Vagina (tissue), 2 donors: ENCODE data around the gene SLPI. TPM values are rescaled to one million over a fixed set of nuclear protein-coding genes. Genes with fewer than 3 reads are reported as not detected.
A peak's percentile ranks its signal among the peaks of the same experiment; 100 is the strongest.

Source experiments
- DNase-seq, 2 donors: peaks; one replicate each; pipeline ENCODE4 v3.0.0-alpha.2; 2017; ENCODE audit errors: extremely low spot score in 2 of 2
- H3K27ac ChIP-seq: fragments of 200-600 bp; sonication (generic); one replicate; pipeline ENCODE4 v1.5.1; 2019
- H3K27me3 ChIP-seq: fragments of 200-600 bp; sonication (generic); one replicate; pipeline ENCODE4 v1.5.1; 2019
- H3K36me3 ChIP-seq, 2 donors: fragments of 200-600 bp; sonication (generic); one replicate each; pipeline ENCODE4 v1.5.1; 2017 to 2019
- H3K4me1 ChIP-seq: fragments of 200-600 bp; sonication (generic); one replicate; pipeline ENCODE4 v1.5.1; 2019
- H3K4me3 ChIP-seq, 2 donors: fragments of 200-600 bp; sonication (generic); 1 replicate in 1 of 2; 2 replicates in 1 of 2; pipeline ENCODE4 v1.5.1; 2016 to 2019
- H3K9me3 ChIP-seq: fragments of 200-600 bp; sonication (generic); one replicate; pipeline ENCODE4 v1.5.1; 2019
- CTCF ChIP-seq, 3 experiments: fragments of 450-650 bp in 2 of 3; fragments of 200-600 bp in 1 of 3; sonication (generic) in 1 of 3; IDR thresholded peaks; one replicate each; pipeline ENCODE4 v1.5.1; 2017 to 2019; ENCODE audit warnings: antibody characterized with exemption in 3 of 3, mild to moderate bottlenecking in 2 of 3, moderate library complexity in 2 of 3
- POLR2A ChIP-seq, 2 donors: fragments of 450-650 bp; IDR thresholded peaks; one replicate each; pipeline ENCODE4 v1.6.1; 2017; ENCODE audit warnings: antibody characterized with exemption in 2 of 2, mild to moderate bottlenecking in 2 of 2, moderate library complexity in 2 of 2
- POLR2AphosphoS5 ChIP-seq, 2 donors: sonication (generic); formaldehyde crosslinking; IDR thresholded peaks; one replicate each; pipeline ENCODE4 v1.9.0; 2017; ENCODE audit warnings: antibody characterized with exemption in 2 of 2, mild to moderate bottlenecking in 2 of 2, low read depth in 1 of 2; ENCODE audit not compliant: insufficient read depth in 1 of 2
- intact Hi-C: fragments of 100-400 bp; cut with DNase I; formaldehyde crosslinking; loops from one replicate; pipeline ENCODE4 v1.15.1; 2023
- total RNA-seq: library from RNA; depleted of rRNA; stranded (reverse); fragments of >200 nt; gene quantifications from one replicate; pipeline ENCODE4 v1.2.3, GENCODE V29; 2016

Gene SLPI
- 431 TPM for total RNA-seq

GRCh38 chr20:45254383-45255262 is at the start of gene SLPI:
Gene SLPI (minus strand): TSS chr20:45254564. CDS start chr20:45254543, 21 bp downstream.
- intact Hi-C loops, result no loop called here

GRCh38 chr20:45303586-45304463 is 49.5 kb upstream of the SLPI start:
- intact Hi-C loops, result no loop called here
- no peak for TF ChIP-seq POLR2AphosphoS5 (IDR thresholded peaks at IDR 0.05; ENCODE audit: insufficient read depth in 1 of 2, low read depth in 1 of 2)
- TF ChIP-seq CTCF (IDR thresholded peaks at IDR 0.05), result no peak
- no peak for TF ChIP-seq POLR2A (IDR thresholded peaks at IDR 0.05)
- no peaks in the 10 kb centered on the region for H3K9me3 ChIP-seq
- peaks cover 10% of the 10 kb centered on the region for H3K4me1 ChIP-seq
- no peaks in the 10 kb centered on the region for H3K27me3 ChIP-seq
- no peak overlapping the region for H3K4me3 ChIP-seq
- no peak overlapping the region for H3K27ac ChIP-seq
- no peaks in the 10 kb centered on the region for H3K36me3 ChIP-seq
- DNase-seq, result no peak

More at GRCh38 chr20:45254383-45255262, at the start of gene SLPI:
- peak in 1 of 2 donors; percentile 62 for DNase-seq
- peaks cover 18% of the 10 kb centered on the region for H3K4me1 ChIP-seq
- no peaks in the 10 kb centered on the region for H3K36me3 ChIP-seq
- H3K4me3 ChIP-seq, result peak within 1 kb of the TSS in 1 of 2 donors; percentile 25
- no peaks in the 10 kb centered on the region for H3K27me3 ChIP-seq
- no peaks in the 10 kb centered on the region for H3K9me3 ChIP-seq
- peak within 1 kb of the TSS; percentile 37 for H3K27ac ChIP-seq
- TF ChIP-seq POLR2A (IDR thresholded peaks at IDR 0.05) (no peak), CTCF (IDR thresholded peaks at IDR 0.05) (no peak), POLR2AphosphoS5 (IDR thresholded peaks at IDR 0.05; ENCODE audit: insufficient read depth in 1 of 2, low read depth in 1 of 2) (peak in 1 of 2 donors; percentile 41)

GRCh38 chr20:45301824-45302271 is 47.5 kb upstream of the SLPI start:
- no peak for DNase-seq
- TF ChIP-seq CTCF (IDR thresholded peaks at IDR 0.05) (no peak), POLR2A (IDR thresholded peaks at IDR 0.05) (no peak), POLR2AphosphoS5 (IDR thresholded peaks at IDR 0.05; ENCODE audit: insufficient read depth in 1 of 2, low read depth in 1 of 2) (no peak)
- Histone ChIP-seq H3K27ac (no peak overlapping the region), H3K9me3 (no peaks in the 10 kb centered on the region), H3K27me3 (no peaks in the 10 kb centered on the region), H3K4me3 (no peak overlapping the region), H3K36me3 (no peaks in the 10 kb centered on the region), H3K4me1 (no peaks in the 10 kb centered on the region)
- intact Hi-C loops, result no loop called here

GRCh38 chr20:45300961-45301360 is 46.6 kb upstream of the SLPI start:
- Histone ChIP-seq H3K4me3 (no peak overlapping the region), H3K9me3 (no peaks in the 10 kb centered on the region), H3K27ac (no peak overlapping the region), H3K27me3 (no peaks in the 10 kb centered on the region), H3K36me3 (no peaks in the 10 kb centered on the region), H3K4me1 (no peaks in the 10 kb centered on the region)
- TF ChIP-seq CTCF (IDR thresholded peaks at IDR 0.05) (no peak), POLR2AphosphoS5 (IDR thresholded peaks at IDR 0.05; ENCODE audit: insufficient read depth in 1 of 2, low read depth in 1 of 2) (no peak), POLR2A (IDR thresholded peaks at IDR 0.05) (no peak)
- intact Hi-C loops, result no loop called here
- DNase-seq, result no peak
